Right lobe of liver (tissue), 6 donors: ENCODE results near the gene DNAJB5. TPM values are rescaled to one million over a fixed set of nuclear protein-coding genes. Genes with fewer than 3 reads are reported as not detected.
A peak's percentile ranks its signal among the peaks of the same experiment; 100 is the strongest.

Source experiments
- ATAC-seq, 4 donors: fragments of 200-7000 bp; cut with Tn5 transposase; one replicate each; pipeline ENCODE4 v1.9.1; 2020; ENCODE audit warnings: mild to moderate bottlenecking in 4 of 4, moderate library complexity in 4 of 4
- DNase-seq, 3 donors: peaks; one replicate each; pipeline ENCODE4 v3.0.0-alpha.2; 2020
- H3K27ac ChIP-seq, 3 donors: fragments of 200-600 bp; one replicate each; pipeline ENCODE4 v1.8.0; 2022
- H3K27me3 ChIP-seq, 2 donors: fragments of 200-600 bp; one replicate each; pipeline ENCODE4 v1.8.0; 2022
- H3K36me3 ChIP-seq, 4 donors: fragments of 200-600 bp; sonication (generic) in 1 of 4; one replicate each; pipeline versions ENCODE4 v1.5.1 to v1.8.0; 2017 to 2022; ENCODE audit warnings: control low read depth in 1 of 4
- H3K4me1 ChIP-seq, 4 donors: fragments of 200-600 bp; sonication (generic) in 1 of 4; one replicate each; pipeline versions ENCODE4 v1.5.1 to v1.8.0; 2017 to 2022; ENCODE audit warnings: control low read depth in 1 of 4
- H3K4me3 ChIP-seq, 3 donors: fragments of 200-600 bp; one replicate each; pipeline ENCODE4 v1.8.0; 2022
- H3K9me3 ChIP-seq, 4 donors: fragments of 200-600 bp; sonication (generic) in 1 of 4; one replicate each; pipeline versions ENCODE4 v1.5.1 to v1.8.0; 2017 to 2022; ENCODE audit warnings: control low read depth in 1 of 4
- POLR2A ChIP-seq: fragments of 450-650 bp; IDR thresholded peaks from one replicate; pipeline ENCODE4 v1.6.1; 2017; ENCODE audit warnings: antibody characterized with exemption, mild to moderate bottlenecking
- WGBS: methylation state at CpG from one replicate; pipeline ENCODE4 v1.1.6; 2018; ENCODE audit warnings: low coverage, low lambda C conversion rate; ENCODE audit not compliant: insufficient coverage; ENCODE audit errors: missing lambda C conversion rate; 5-methylcytosine and 5-hydroxymethylcytosine counted together
- intact Hi-C, 2 donors: fragments of 100-400 bp; cut with DNase I; formaldehyde crosslinking; loops; one replicate each; pipeline versions ENCODE4 v1.11.2 to v1.14.1; 2022
- total RNA-seq, 6 experiments: library from RNA; depleted of rRNA in 2 of 6; stranded (reverse); fragments of >200 nt in 2 of 6; fragmentation: NEBNext Ultra II Directional in 3 of 6; extraction: Animal tissue kit (Norgen Biotek cat#: 25700) in 3 of 6; gene quantifications; one replicate each; pipeline versions ENCODE4 v1.1.0 to v1.2.4, GENCODE V29; 2016 to 2023
- TF ChIP-seq, protein P1 (sequence below), 4 donors: fragments of 200-600 bp in 3 of 4; fragments of 450-650 bp in 1 of 4; IDR thresholded peaks; one replicate each; pipeline versions ENCODE4 v1.5.1 to v1.8.0; 2016 to 2022; ENCODE audit warnings: antibody characterized with exemption in 4 of 4, mild to moderate bottlenecking in 2 of 4
- donor health status: DM: no; HTN: yes; CAD: no.
- donor health status: DM: no; HTN: no; CAD: no.
- donor health status: DM: no; HTN: no; CAD: no.
- donor health status: DM: no; HTN: yes; CAD: no.
- donor health status: DM: no; HTN: yes; CAD: no.

DNAJB5 gene
- total RNA-seq, 6 experiments from 2014 or later = 1.1 to 3.5 (median 1.7) TPM

DNA sequence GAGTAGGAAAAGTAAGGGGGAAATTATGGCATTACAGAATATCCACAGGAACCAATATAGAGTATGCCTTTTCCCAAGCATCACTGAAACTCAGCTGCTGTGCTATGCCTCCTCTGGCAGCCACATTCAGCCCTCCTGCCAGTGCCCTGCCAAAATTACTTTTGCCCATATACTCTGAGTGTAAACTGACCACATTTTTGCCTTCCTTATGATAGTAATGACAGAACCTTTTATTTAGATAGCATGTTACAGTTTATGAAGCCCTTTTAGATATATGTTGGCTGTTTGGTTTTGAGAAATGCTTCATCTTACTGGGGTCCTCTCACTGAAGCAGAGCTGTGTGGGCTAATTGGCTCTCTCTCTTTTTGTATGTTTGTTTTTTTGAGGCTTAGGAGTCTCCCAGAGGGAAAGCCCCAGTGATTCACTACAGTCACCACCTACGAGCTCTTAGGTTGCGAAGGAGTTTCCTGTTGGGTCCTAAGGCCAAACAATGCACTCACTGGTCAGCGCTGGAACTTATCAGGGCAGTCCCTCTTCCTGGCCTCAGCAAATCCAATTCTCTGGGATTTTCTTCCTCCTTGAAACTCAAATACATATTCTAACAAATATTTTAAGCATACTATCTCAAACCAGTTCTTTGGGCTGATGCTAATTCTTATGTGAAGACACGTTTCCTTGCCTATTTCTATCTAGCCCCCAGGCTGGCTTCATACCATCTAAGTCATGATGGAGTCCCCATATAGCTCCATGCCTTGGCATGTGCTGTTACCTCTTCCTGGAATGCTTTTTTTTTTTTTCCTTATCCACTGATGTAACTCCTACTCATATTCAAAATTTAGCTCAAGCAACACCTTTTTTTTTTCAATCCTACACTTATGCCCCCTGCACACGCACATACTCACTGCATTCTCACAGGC lies 27.7 kb upstream of the DNAJB5 start:
- Histone ChIP-seq H3K4me3 (no peak overlapping the region), H3K27me3 (peaks cover 0 to 5% of the 10 kb centered on the region in 2 donors), H3K27ac (no peak overlapping the region), H3K9me3 (no peaks in the 10 kb centered on the region), H3K36me3 (no peaks in the 10 kb centered on the region), H3K4me1 (peaks cover 0 to 7% (median 0%) of the 10 kb centered on the region in 4 donors)
- ATAC-seq (peak; percentile 36 to 94 (median 50)), DNase-seq (no peak)
- WGBS = 45% methylated on average over 5 of the region's 5 CpGs
- TF ChIP-seq, protein P1, sequence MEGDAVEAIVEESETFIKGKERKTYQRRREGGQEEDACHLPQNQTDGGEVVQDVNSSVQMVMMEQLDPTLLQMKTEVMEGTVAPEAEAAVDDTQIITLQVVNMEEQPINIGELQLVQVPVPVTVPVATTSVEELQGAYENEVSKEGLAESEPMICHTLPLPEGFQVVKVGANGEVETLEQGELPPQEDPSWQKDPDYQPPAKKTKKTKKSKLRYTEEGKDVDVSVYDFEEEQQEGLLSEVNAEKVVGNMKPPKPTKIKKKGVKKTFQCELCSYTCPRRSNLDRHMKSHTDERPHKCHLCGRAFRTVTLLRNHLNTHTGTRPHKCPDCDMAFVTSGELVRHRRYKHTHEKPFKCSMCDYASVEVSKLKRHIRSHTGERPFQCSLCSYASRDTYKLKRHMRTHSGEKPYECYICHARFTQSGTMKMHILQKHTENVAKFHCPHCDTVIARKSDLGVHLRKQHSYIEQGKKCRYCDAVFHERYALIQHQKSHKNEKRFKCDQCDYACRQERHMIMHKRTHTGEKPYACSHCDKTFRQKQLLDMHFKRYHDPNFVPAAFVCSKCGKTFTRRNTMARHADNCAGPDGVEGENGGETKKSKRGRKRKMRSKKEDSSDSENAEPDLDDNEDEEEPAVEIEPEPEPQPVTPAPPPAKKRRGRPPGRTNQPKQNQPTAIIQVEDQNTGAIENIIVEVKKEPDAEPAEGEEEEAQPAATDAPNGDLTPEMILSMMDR (IDR thresholded peaks at IDR 0.05) = no peak
- TF ChIP-seq POLR2A = no peak
- intact Hi-C loops = no loop called here

DNA sequence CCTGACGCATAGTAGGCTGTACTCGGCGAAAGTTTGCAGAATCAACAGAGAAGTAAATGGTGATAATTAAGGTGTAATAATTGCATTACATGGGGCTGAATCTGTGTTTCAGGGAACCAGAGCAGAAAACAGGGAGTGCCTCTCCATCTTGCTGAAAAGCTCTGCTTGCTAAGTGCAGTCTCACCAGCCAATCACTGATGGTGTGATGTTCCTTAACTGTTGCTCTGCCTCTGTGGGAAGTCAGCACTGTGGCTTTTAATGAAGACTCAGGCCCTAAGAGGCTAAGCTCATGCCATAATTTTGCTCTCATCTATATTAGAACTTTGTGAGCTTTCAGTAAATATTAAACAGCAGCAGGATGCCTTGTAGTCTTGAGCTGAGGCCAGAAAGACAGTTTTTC lies 27.0 kb upstream of the DNAJB5 start:
- no peak for TF ChIP-seq POLR2A
- TF ChIP-seq, protein P1 (IDR thresholded peaks at IDR 0.05) = no peak
- Histone ChIP-seq H3K4me1 (peaks cover 0 to 4% (median 0%) of the 10 kb centered on the region in 4 donors), H3K4me3 (no peak overlapping the region), H3K9me3 (no peaks in the 10 kb centered on the region), H3K36me3 (no peaks in the 10 kb centered on the region), H3K27me3 (no peaks in the 10 kb centered on the region), H3K27ac (no peak overlapping the region)
- ATAC-seq = no peak
- WGBS = 71% methylated on average over 3 of the region's 3 CpGs
- intact Hi-C loops = no loop called here
- DNase-seq = no peak

DNA sequence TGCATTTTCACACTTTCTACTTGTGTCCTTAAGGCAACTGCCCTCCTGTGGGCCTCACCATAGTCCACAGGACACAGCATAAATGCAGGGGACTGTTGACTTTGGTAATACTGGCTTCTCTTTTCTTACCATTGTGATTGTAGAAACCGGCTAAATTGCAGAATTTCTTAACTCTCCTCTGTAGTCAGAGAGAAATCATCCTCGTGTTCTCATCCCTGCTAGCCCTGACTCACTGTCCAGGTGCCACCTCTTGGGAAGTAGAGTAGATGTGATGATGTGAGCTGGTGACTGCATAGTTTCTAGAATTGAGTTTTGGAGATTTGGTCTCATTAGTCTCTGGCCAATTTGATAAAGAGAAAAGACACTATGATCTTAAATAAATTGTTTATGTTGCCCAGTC lies 26.0 kb upstream of the DNAJB5 start:
- no peak overlapping the region for H3K4me3 ChIP-seq
- intact Hi-C loops = no loop called here
- ATAC-seq (no peak), DNase-seq (no peak)
- H3K36me3 ChIP-seq = no peaks in the 10 kb centered on the region
- no peaks in the 10 kb centered on the region for H3K27me3 ChIP-seq
- 55% methylated on average over 2 of the region's 2 CpGs for WGBS
- no peak for TF ChIP-seq POLR2A
- TF ChIP-seq, protein P1 (IDR thresholded peaks at IDR 0.05) = no peak
- H3K4me1 ChIP-seq = no peaks in the 10 kb centered on the region
- H3K9me3 ChIP-seq = no peaks in the 10 kb centered on the region
- no peak overlapping the region for H3K27ac ChIP-seq

DNA sequence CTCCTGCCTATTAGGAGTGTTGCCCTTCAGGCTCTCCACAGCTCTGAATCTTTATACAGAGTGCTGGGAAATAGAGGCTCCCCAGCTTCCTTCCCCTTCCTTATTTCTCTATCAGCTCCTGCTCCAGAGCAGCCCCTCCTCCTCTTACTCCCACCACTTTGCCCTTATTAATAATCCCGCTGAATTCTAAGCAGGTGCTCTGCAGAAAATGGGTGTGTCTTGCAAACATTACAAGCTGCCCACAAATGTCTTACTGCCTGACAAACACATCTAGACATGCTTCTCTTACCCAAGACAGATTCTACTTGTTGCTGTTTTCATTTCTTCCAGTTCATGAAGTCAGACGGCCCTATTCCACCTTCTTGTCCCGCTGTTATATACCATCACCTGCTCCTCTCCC lies 25.1 kb upstream of the DNAJB5 start:
- Histone ChIP-seq H3K4me1 (no peaks in the 10 kb centered on the region), H3K27me3 (no peaks in the 10 kb centered on the region), H3K36me3 (no peaks in the 10 kb centered on the region), H3K9me3 (no peaks in the 10 kb centered on the region), H3K4me3 (no peak overlapping the region), H3K27ac (no peak overlapping the region)
- ATAC-seq = no peak
- TF ChIP-seq, protein P1 (IDR thresholded peaks at IDR 0.05) = no peak
- intact Hi-C loops = no loop called here
- 60% methylated on average over 3 of the region's 3 CpGs for WGBS
- no peak for DNase-seq
